Effector memory CD4-positive, alpha-beta T cell (primary cell): ENCODE measurements around the gene RBBP6.

ENCODE experiments used
- DNase-seq, 3 donors: peaks; one replicate each; pipeline ENCODE4 v3.0.0-alpha.2; 2020
- H3K27ac ChIP-seq: 2 replicates; pipeline ENCODE4 v1.7.0; 2013; ENCODE audit warnings: mild to moderate bottlenecking, low read length, moderate library complexity; ENCODE audit not compliant: insufficient read depth, poor library complexity, severe bottlenecking
- H3K27me3 ChIP-seq: replicated peaks from 2 replicates; pipeline ENCODE4 v1.7.0; 2013; ENCODE audit warnings: mild to moderate bottlenecking, low read length; ENCODE audit not compliant: insufficient read depth, control insufficient read depth, poor library complexity, severe bottlenecking
- H3K36me3 ChIP-seq: 2 replicates; pipeline ENCODE4 v1.7.0; 2013; ENCODE audit warnings: mild to moderate bottlenecking, low read length, moderate library complexity; ENCODE audit not compliant: control insufficient read depth, insufficient read depth
- H3K4me1 ChIP-seq: 2 replicates; pipeline ENCODE4 v1.7.0; 2013; ENCODE audit warnings: low read length, mild to moderate bottlenecking; ENCODE audit not compliant: control insufficient read depth, insufficient read depth, poor library complexity, severe bottlenecking
- H3K4me3 ChIP-seq: 2 replicates; pipeline ENCODE4 v1.7.0; 2013; ENCODE audit warnings: low read length, low read depth, mild to moderate bottlenecking; ENCODE audit not compliant: insufficient read depth, poor library complexity, severe bottlenecking
- H3K9me3 ChIP-seq: 2 replicates; pipeline ENCODE4 v1.7.0; 2013; ENCODE audit warnings: mild to moderate bottlenecking, low read length, moderate library complexity; ENCODE audit not compliant: control insufficient read depth

RBBP6 gene

GRCh38 chr16:24538756-24539294, 541 bp upstream of the RBBP6 start:
- no peaks in the 10 kb centered on the region for H3K9me3 ChIP-seq

GRCh38 chr16:24539850-24540601, 660 bp downstream of the RBBP6 start:
- Histone ChIP-seq H3K27ac (peak overlapping the region; percentile 98), H3K9me3 (no peaks in the 10 kb centered on the region), H3K4me3 (peak overlapping the region; percentile 94), H3K27me3 (no peaks in the 10 kb centered on the region), H3K4me1 (peaks cover 30% of the 10 kb centered on the region), H3K36me3 (no peaks in the 10 kb centered on the region)
- peak in 2 of 3 donors; percentile 24 to 41 for DNase-seq

More at GRCh38 chr16:24538756-24539294, 541 bp upstream of the RBBP6 start:
- Histone ChIP-seq H3K27me3 (no peaks in the 10 kb centered on the region), H3K4me1 (peaks cover 19% of the 10 kb centered on the region), H3K27ac (peak overlapping the region; percentile 98), H3K4me3 (peak overlapping the region; percentile 94), H3K36me3 (no peaks in the 10 kb centered on the region)
- no peak for DNase-seq

GRCh38 chr16:24540602-24541210, 1.3 kb downstream of the RBBP6 start:
- Histone ChIP-seq H3K4me1 (peaks cover 30% of the 10 kb centered on the region), H3K9me3 (no peaks in the 10 kb centered on the region), H3K4me3 (peak overlapping the region; percentile 94), H3K27ac (peak overlapping the region; percentile 98), H3K27me3 (no peaks in the 10 kb centered on the region), H3K36me3 (no peaks in the 10 kb centered on the region)
- DNase-seq = no peak

GRCh38 chr16:24541233-24541933, 2.0 kb downstream of the RBBP6 start:
- Histone ChIP-seq H3K4me3 (peak overlapping the region; percentile 94), H3K36me3 (peaks cover 6% of the 10 kb centered on the region), H3K27me3 (no peaks in the 10 kb centered on the region), H3K9me3 (no peaks in the 10 kb centered on the region), H3K4me1 (peaks cover 30% of the 10 kb centered on the region), H3K27ac (peak overlapping the region; percentile 98)
- DNase-seq = no peak

GRCh38 chr16:24543949-24544348, 4.6 kb downstream of the RBBP6 start:
- no peak overlapping the region for H3K27ac ChIP-seq
- H3K36me3 ChIP-seq = peaks cover 16% of the 10 kb centered on the region

GRCh38 chr16:24544640-24545039, 5.3 kb downstream of the RBBP6 start:
- no peak for DNase-seq
- H3K4me1 ChIP-seq = peaks cover 24% of the 10 kb centered on the region
- no peaks in the 10 kb centered on the region for H3K9me3 ChIP-seq
- no peak overlapping the region for H3K4me3 ChIP-seq
- H3K27me3 ChIP-seq = no peaks in the 10 kb centered on the region
- H3K27ac ChIP-seq = no peak overlapping the region
- H3K36me3 ChIP-seq = peaks cover 22% of the 10 kb centered on the region

More at GRCh38 chr16:24543949-24544348, 4.6 kb downstream of the RBBP6 start:
- Histone ChIP-seq H3K27me3 (no peaks in the 10 kb centered on the region), H3K4me1 (peaks cover 25% of the 10 kb centered on the region), H3K4me3 (peak overlapping the region; percentile 4), H3K9me3 (no peaks in the 10 kb centered on the region)
- DNase-seq = no peak

- no peak overlapping the region for H3K27ac ChIP-seq
- no peak for DNase-seq
- no peak overlapping the region for H3K4me3 ChIP-seq
- H3K9me3 ChIP-seq = no peaks in the 10 kb centered on the region
- H3K4me1 ChIP-seq = no peaks in the 10 kb centered on the region
- peaks cover 48% of the 10 kb centered on the region for H3K36me3 ChIP-seq
- H3K27me3 ChIP-seq = no peaks in the 10 kb centered on the region
Observed at GRCh38 chr16:24550295-24550694, 10.9 kb downstream of the RBBP6 start.

GRCh38 chr16:24552705-24553246, 13.4 kb downstream of the RBBP6 start:
- Histone ChIP-seq H3K9me3 (no peaks in the 10 kb centered on the region), H3K27me3 (no peaks in the 10 kb centered on the region), H3K36me3 (peaks cover 53% of the 10 kb centered on the region), H3K4me3 (no peak overlapping the region), H3K27ac (no peak overlapping the region), H3K4me1 (no peaks in the 10 kb centered on the region)
- no peak for DNase-seq

- DNase-seq = no peak
- no peaks in the 10 kb centered on the region for H3K9me3 ChIP-seq
Observed at GRCh38 chr16:24553983-24554382, 14.6 kb downstream of the RBBP6 start.

More at GRCh38 chr16:24553983-24554382, 14.6 kb downstream of the RBBP6 start:
- Histone ChIP-seq H3K27ac (no peak overlapping the region), H3K4me3 (no peak overlapping the region), H3K36me3 (peaks cover 55% of the 10 kb centered on the region), H3K4me1 (no peaks in the 10 kb centered on the region), H3K27me3 (no peaks in the 10 kb centered on the region)
